PC-9 (cell line): ENCODE measurements around the gene SPACA7. TPM values are rescaled to one million over a fixed set of nuclear protein-coding genes. Genes with fewer than 3 reads are reported as not detected.

Source experiments
- BruUV-seq: library from RNA; stranded (reverse); fragments of 400-500 nt; replicated peaks from 2 replicates; lab custom pipeline; 2021; lab: Mats Ljungman, UMichigan
- CTCF ChIA-PET: fragments of 300-600 bp; sonication (Branson Sonifier 250); formaldehyde crosslinking; loops from one replicate; lab custom pipeline; 2022; ENCODE audit warnings: antibody characterized with exemption; lab: Charles Lee
- POLR2A ChIA-PET: fragments of 300-600 bp; sonication (Branson Sonifier 250); formaldehyde crosslinking; loops from one replicate; lab custom pipeline; 2022; ENCODE audit warnings: antibody characterized with exemption; ENCODE audit not compliant: unreplicated experiment; lab: Charles Lee
- DNase-seq, 2 experiments: peaks; one replicate each; pipeline versions ENCODE4 v3.0.0 to v3.0.0-alpha.2; 2015 to 2022; ENCODE audit warnings: mixed read lengths in 1 of 2
- H2AFZ ChIP-seq: fragments of 200-600 bp; sonication (generic); 2 replicates; pipeline ENCODE4 v1.8.1; 2017; ENCODE audit warnings: antibody characterized with exemption
- H3F3A ChIP-seq: fragments of 200-600 bp; sonication (generic); 2 replicates; pipeline ENCODE4 v1.8.1; 2017; ENCODE audit warnings: antibody characterized with exemption, mild to moderate bottlenecking, low read depth; ENCODE audit not compliant: insufficient read depth
- H3K27ac ChIP-seq: fragments of 200-600 bp; sonication (generic); 2 replicates; pipeline ENCODE4 v1.6.1; 2016; ENCODE audit warnings: mixed run types
- H3K27me3 ChIP-seq: fragments of 200-600 bp; sonication (generic); 2 replicates; pipeline ENCODE4 v1.6.1; 2016; ENCODE audit warnings: low read depth, mixed run types; ENCODE audit not compliant: insufficient read depth
- H3K36me3 ChIP-seq: fragments of 200-600 bp; sonication (generic); 2 replicates; pipeline ENCODE4 v1.6.1; 2016; ENCODE audit warnings: low read depth, mixed run types
- H3K4me1 ChIP-seq: fragments of 200-600 bp; sonication (generic); replicated peaks from 2 replicates; pipeline ENCODE4 v1.6.1; 2016; ENCODE audit warnings: mixed run types; ENCODE audit not compliant: insufficient read depth
- H3K4me2 ChIP-seq: fragments of 200-600 bp; sonication (generic); 2 replicates; pipeline ENCODE4 v1.6.1; 2017; ENCODE audit warnings: mixed run types
- H3K4me3 ChIP-seq: fragments of 200-600 bp; sonication (generic); 2 replicates; pipeline ENCODE4 v1.6.1; 2016; ENCODE audit warnings: mixed run types
- H3K79me2 ChIP-seq: fragments of 200-600 bp; sonication (generic); 2 replicates; pipeline ENCODE4 v1.6.1; 2017; ENCODE audit warnings: low read depth, mixed run types
- H3K9me2 ChIP-seq: fragments of 200-600 bp; sonication (generic); 2 replicates; pipeline ENCODE4 v1.8.1; 2017; ENCODE audit warnings: mild to moderate bottlenecking; ENCODE audit not compliant: insufficient read depth
- H3K9me3 ChIP-seq: fragments of 200-600 bp; sonication (generic); 2 replicates; pipeline ENCODE4 v1.8.1; 2016; ENCODE audit warnings: low read depth; ENCODE audit not compliant: insufficient read depth
- H4K20me1 ChIP-seq: fragments of 200-600 bp; sonication (generic); 2 replicates; pipeline ENCODE4 v1.8.1; 2017; ENCODE audit not compliant: insufficient read depth
- EZH2 ChIP-seq: fragments of 200-600 bp; sonication (generic); IDR thresholded peaks from 2 replicates; pipeline ENCODE4 v1.8.0; 2017; ENCODE audit warnings: antibody characterized with exemption, low read depth
- intact Hi-C: fragments of 100-400 bp; cut with micrococcal nuclease; formaldehyde crosslinking; loops from one replicate; pipeline ENCODE4 v1.10.0; 2022; ENCODE audit not compliant: unreplicated experiment
- total RNA-seq: library from RNA; stranded (reverse); gene quantifications from 2 replicates; pipeline ENCODE4 v1.2.3, GENCODE V29; 2021
- TF ChIP-seq, protein P1 (sequence below): fragments of 200-600 bp; sonication (generic); conservative IDR thresholded peaks from 2 replicates; pipeline ENCODE4 v1.6.1; 2017; ENCODE audit warnings: mixed run types, antibody characterized with exemption, mild to moderate bottlenecking, moderate library complexity

The SPACA7 gene
- total RNA-seq, 1 experiment from 2014 or later: not detected

DNA sequence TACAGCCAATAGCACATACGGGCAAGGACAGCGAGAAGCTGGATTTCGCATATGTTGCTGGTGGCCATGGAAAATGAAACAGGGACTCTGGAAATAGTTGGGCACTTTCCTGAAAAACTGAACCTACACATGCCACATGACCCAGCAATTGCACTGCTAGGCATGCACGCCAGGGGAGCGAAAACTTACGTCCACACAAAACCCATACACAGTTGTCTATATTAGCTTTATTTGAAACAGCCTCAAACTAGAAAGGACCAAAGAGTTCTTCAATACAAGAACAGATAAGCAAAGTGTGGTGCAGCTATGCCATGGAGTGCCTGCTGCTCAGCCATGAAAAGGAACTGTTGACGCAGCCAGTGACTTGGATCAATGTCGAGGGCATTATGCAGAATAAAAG, 7.3 kb upstream of the SPACA7 start:
- ChIA-PET POLR2A (no interaction called here), CTCF (no interaction called here)
- H3F3A ChIP-seq: no peaks in the 10 kb centered on the region
- no peak overlapping the region for H3K4me2 ChIP-seq
- no peaks in the 10 kb centered on the region for H3K36me3 ChIP-seq
- H3K9me3 ChIP-seq: no peaks in the 10 kb centered on the region
- DNase-seq: no peak
- BruUV-seq: no TSS peak
- no peak overlapping the region for H2AFZ ChIP-seq
- no peaks in the 10 kb centered on the region for H3K9me2 ChIP-seq
- H3K27me3 ChIP-seq: peaks cover 63% of the 10 kb centered on the region
- no peak for TF ChIP-seq EZH2
- TF ChIP-seq, protein P1, sequence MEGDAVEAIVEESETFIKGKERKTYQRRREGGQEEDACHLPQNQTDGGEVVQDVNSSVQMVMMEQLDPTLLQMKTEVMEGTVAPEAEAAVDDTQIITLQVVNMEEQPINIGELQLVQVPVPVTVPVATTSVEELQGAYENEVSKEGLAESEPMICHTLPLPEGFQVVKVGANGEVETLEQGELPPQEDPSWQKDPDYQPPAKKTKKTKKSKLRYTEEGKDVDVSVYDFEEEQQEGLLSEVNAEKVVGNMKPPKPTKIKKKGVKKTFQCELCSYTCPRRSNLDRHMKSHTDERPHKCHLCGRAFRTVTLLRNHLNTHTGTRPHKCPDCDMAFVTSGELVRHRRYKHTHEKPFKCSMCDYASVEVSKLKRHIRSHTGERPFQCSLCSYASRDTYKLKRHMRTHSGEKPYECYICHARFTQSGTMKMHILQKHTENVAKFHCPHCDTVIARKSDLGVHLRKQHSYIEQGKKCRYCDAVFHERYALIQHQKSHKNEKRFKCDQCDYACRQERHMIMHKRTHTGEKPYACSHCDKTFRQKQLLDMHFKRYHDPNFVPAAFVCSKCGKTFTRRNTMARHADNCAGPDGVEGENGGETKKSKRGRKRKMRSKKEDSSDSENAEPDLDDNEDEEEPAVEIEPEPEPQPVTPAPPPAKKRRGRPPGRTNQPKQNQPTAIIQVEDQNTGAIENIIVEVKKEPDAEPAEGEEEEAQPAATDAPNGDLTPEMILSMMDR: no peak
- intact Hi-C loops: no loop called here
- H3K79me2 ChIP-seq: no peaks in the 10 kb centered on the region
- no peak overlapping the region for H3K27ac ChIP-seq
- H3K4me3 ChIP-seq: no peak overlapping the region
- H4K20me1 ChIP-seq: peaks cover 3% of the 10 kb centered on the region; the same call in 1 of the 2 replicates
- H3K4me1 ChIP-seq: no peaks in the 10 kb centered on the region

DNA sequence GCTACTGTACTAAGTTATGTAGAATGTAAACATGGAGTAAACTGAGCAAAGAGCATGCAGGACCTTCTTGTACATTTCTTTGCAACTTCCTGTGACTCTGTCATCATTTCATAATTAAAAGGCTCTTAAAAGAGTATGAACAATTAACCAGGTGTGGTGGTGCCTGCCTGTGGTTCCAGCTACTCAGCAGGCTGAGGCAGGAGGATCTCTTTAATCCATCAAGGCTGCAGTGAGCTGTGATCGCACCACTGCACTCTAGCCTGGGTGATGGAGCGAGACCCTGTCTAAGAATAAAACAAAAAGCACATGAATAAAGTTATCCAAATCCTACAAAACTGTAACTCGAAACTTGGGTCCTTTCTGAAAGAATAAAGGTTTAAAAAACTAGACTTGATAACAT, 5.8 kb upstream of the SPACA7 start:
- POLR2A ChIA-PET: no interaction called here
- Histone ChIP-seq H4K20me1 (peaks cover 3% of the 10 kb centered on the region; the same call in 1 of the 2 replicates), H2AFZ (no peak overlapping the region), H3K4me2 (no peak overlapping the region), H3K79me2 (no peaks in the 10 kb centered on the region), H3K9me2 (no peaks in the 10 kb centered on the region), H3F3A (no peaks in the 10 kb centered on the region), H3K9me3 (no peaks in the 10 kb centered on the region), H3K36me3 (no peaks in the 10 kb centered on the region), H3K27me3 (peaks cover 75% of the 10 kb centered on the region), H3K27ac (no peak overlapping the region), H3K4me1 (no peaks in the 10 kb centered on the region), H3K4me3 (no peak overlapping the region)
- no TSS peak for BruUV-seq
- TF ChIP-seq, protein P1: no peak
- no peak for TF ChIP-seq EZH2
- DNase-seq: no peak
- CTCF ChIA-PET: no interaction called here
- intact Hi-C loops: no loop called here

DNA sequence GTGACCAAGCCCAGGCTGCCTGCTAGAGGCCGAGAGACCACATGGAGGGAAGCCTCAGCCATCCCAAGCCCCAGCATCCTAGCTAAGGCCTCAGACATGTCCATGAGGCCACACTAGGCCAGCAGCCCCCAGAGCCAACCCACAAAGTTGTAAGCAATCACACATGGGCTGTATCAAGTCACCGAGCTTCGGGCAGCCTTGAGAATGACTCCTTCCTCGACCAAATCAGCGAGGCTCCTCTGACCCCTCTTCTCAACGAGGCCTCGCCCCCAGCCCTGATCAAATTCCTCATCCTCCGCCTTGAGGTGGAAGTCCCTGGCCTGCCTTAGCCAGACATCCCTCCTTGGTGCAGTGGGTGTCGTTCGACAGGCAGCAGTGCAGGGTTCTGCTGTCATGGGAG, 1.9 kb upstream of the SPACA7 start:
- no peaks in the 10 kb centered on the region for H3K4me1 ChIP-seq
- H4K20me1 ChIP-seq: peaks cover 3% of the 10 kb centered on the region; the same call in 1 of the 2 replicates
- H3K79me2 ChIP-seq: no peaks in the 10 kb centered on the region
- H3F3A ChIP-seq: no peaks in the 10 kb centered on the region
- BruUV-seq: no TSS peak
- no peak overlapping the region for H2AFZ ChIP-seq
- TF ChIP-seq EZH2: no peak
- TF ChIP-seq, protein P1: no peak
- H3K36me3 ChIP-seq: no peaks in the 10 kb centered on the region
- peaks cover 92% of the 10 kb centered on the region for H3K27me3 ChIP-seq
- no peak overlapping the region for H3K4me3 ChIP-seq
- no peaks in the 10 kb centered on the region for H3K9me2 ChIP-seq
- intact Hi-C loops: no loop called here
- no peak for DNase-seq
- no peak overlapping the region for H3K27ac ChIP-seq
- no peaks in the 10 kb centered on the region for H3K9me3 ChIP-seq
- ChIA-PET POLR2A (no interaction called here), CTCF (no interaction called here)
- no peak overlapping the region for H3K4me2 ChIP-seq
